ENCODE data around the gene SYNPO2L.
"Not testable (repeated sequence)": the region's sequence is repeated elsewhere in the genome, so short reads cannot be mapped to it uniquely, and the experiment has no call there.

DNA sequence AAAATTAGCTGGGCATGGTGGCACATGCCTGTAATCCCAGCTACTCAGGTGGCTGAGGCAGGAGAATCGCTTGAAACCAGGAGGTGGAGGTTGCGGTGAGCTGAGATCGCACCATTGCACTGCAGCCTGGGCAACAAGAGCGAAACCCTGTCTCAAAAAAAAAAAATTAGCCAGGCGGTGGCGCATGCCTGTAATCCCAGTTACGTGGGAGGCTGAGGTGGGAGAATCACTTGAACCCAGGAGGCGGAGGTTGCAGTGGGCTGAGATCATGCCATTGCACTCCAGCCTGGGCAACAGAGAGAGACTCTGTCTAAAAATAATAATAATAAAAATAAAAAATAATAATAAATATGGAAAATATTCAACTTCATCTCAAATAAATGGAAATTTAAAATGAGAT, 38.7 kb downstream of the SYNPO2L start:
- TF ChIP-seq, protein P1, sequence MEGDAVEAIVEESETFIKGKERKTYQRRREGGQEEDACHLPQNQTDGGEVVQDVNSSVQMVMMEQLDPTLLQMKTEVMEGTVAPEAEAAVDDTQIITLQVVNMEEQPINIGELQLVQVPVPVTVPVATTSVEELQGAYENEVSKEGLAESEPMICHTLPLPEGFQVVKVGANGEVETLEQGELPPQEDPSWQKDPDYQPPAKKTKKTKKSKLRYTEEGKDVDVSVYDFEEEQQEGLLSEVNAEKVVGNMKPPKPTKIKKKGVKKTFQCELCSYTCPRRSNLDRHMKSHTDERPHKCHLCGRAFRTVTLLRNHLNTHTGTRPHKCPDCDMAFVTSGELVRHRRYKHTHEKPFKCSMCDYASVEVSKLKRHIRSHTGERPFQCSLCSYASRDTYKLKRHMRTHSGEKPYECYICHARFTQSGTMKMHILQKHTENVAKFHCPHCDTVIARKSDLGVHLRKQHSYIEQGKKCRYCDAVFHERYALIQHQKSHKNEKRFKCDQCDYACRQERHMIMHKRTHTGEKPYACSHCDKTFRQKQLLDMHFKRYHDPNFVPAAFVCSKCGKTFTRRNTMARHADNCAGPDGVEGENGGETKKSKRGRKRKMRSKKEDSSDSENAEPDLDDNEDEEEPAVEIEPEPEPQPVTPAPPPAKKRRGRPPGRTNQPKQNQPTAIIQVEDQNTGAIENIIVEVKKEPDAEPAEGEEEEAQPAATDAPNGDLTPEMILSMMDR (IDR thresholded peaks at IDR 0.05): not testable (repeated sequence)
- not testable (repeated sequence) for TF ChIP-seq POLR2A, EP300 (IDR thresholded peaks at IDR 0.05)
